Testis (tissue), 2 donors: ENCODE results near the gene TFAP2D.

ENCODE experiments used
- CTCF ChIP-seq, 3 experiments: fragments of 450-650 bp in 2 of 3; fragments of 200-600 bp in 1 of 3; sonication (generic) in 1 of 3; IDR thresholded peaks; one replicate each; pipeline ENCODE4 v1.5.1; 2016 to 2019; ENCODE audit warnings: antibody characterized with exemption in 3 of 3, mild to moderate bottlenecking in 2 of 3, moderate library complexity in 1 of 3
- POLR2A ChIP-seq: fragments of 450-650 bp; IDR thresholded peaks from one replicate; pipeline ENCODE4 v1.6.1; 2017; ENCODE audit warnings: antibody characterized with exemption, mild to moderate bottlenecking, moderate library complexity

- no peak for TF ChIP-seq POLR2A
- no peak for TF ChIP-seq CTCF (IDR thresholded peaks at IDR 0.05)
Measured at GRCh38 chr6:50734488-50734887, 21.2 kb downstream of the TFAP2D start.
